ENCODE data around the gene CEP68.

GRCh38 chr2:65057391-65058052 is 1.3 kb downstream of the CEP68 start:
- TF ChIP-seq ZNF274 (IDR thresholded peaks at IDR 0.05; ENCODE audit: low read depth, low read length): no peak
- TF ChIP-seq YY1 (IDR thresholded peaks at IDR 0.05; ENCODE audit: insufficient read depth, insufficient read length): no peak
- no peak for TF ChIP-seq SUZ12 (IDR thresholded peaks at IDR 0.05; ENCODE audit: extremely low read depth, insufficient read depth, insufficient read length)

All from NT2/D1 (cell line).